ENCODE data around the gene LHFPL6.

Gene LHFPL6

GRCh38 chr13:39590466-39591036, 12.4 kb downstream of the LHFPL6 start:
- no peak for FAIRE-seq

- no peak for FAIRE-seq
Observed at GRCh38 chr13:39588384-39588783, 14.6 kb downstream of the LHFPL6 start.

- FAIRE-seq: no peak
Observed at GRCh38 chr13:39587939-39588338, 15.1 kb downstream of the LHFPL6 start.

- no peak for FAIRE-seq
Observed at GRCh38 chr13:39586958-39587605, 15.9 kb downstream of the LHFPL6 start.

GRCh38 chr13:39586151-39586550, 16.8 kb downstream of the LHFPL6 start:
- no peak for FAIRE-seq

- FAIRE-seq: no peak
Observed at GRCh38 chr13:39585219-39585618, 17.8 kb downstream of the LHFPL6 start.

DNA sequence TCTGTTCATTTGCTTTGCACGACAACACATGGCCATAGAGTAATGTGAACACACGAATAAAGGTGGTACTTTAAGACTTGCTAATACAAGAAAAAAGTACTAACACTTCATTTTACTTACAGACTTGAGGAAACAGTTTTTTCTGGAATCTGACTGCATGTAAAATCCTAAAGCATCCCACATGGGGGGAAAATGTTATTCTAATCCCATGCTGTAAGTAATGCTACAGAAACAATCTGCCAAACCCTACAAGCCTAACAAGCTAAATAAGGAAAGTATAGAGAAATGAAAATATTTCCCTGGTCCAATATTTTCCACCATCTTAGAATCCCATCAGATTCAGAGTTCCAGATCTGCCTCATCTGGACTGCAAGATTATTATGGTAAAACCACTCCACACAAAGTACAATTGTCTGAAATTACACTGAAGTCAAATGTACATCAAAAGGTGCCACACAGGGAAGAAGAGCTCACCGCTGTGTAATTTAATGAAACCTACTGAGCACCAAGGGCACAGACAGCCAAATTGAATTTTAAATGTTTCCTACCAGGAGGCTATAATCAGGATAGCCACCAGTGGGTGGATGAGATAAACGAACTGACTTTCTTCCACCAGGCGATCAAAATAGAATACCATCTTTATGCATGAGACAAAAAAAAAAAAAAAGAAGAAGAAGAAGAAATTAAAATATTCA, 22.0 kb downstream of the LHFPL6 start:
- no peak for FAIRE-seq

DNA sequence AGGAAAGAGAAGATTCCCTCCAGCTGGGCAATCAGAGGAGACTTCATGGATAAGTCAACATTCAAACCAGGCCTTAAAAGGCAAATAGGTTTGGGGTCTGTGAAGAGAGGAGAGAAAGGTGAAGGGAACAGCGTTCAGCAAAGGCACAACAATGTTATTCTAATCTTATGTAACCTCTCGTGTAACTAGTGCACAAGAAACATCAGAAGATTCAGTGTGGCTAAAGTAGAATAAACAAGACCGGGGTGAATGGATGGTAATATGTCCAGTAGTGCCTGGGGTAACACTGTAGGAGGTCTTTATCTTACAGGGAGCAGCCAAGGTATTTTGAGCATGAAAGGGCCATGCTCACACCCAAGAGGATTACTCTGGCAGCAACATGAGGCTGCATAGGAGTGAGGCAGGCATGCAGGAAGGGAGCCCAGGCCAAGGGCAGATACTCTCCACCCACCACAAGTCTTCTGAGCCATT, 24.1 kb downstream of the LHFPL6 start:
- no peak for FAIRE-seq

DNA sequence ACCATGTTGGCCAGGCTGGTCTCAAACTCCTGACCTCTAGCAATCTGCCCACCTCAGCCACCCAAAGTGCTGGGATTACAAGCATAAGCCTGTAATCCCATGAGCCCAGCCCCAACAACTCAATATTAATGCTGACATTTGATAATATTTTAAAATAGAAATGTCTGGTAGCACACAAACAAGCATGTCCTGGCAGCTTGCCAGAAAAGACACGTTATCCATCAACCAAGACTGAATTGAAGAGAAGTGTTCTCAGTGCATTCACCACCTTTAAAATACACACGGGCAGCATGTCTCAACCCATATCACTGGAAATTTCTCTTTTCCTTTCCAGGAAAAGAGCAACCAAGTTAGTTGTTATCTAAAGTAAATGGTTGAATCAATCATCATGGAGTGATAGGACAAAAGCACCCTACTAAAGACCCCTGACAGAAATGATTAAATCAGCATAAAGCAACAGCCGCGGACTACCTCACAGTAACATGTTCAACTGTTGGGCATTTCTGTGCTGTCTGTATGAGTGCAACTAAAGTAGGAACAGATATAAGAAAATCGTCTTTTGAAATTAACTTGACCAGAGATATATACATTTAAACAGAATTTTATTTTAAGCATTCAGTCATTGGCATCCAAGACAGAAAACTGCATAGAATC, 25.0 kb downstream of the LHFPL6 start:
- no peak for FAIRE-seq

GRCh38 chr13:39577203-39577602, 25.8 kb downstream of the LHFPL6 start:
- FAIRE-seq: no peak

DNA sequence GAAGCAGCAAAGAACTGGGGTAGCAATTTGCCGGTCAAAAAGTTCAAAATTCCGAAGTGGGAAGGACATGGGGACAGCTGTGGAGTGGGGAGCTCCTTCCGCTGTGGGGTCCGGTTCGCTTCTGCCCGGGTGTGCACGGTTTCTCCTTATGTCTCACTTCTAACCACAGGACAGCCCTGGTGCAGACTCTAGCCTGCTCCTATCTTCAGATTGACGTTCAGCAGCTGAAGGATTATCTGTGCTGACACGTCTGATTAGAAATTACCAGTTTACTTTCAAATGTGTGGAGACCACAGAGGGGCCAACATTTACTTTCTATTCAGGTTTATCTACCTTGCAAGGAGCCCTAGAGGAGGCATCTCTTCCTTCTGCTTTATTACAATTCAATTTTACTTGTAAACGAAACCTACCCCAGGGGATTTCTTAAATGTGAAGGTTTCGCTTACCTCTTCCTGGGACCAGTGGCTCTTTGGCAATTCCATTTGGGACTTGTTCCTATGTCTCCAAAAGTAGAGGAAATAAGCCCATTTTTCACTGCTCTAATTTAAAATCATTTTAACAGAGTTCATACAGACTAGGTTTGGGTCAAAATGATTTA, 27.3 kb downstream of the LHFPL6 start:
- no peak for FAIRE-seq

DNA sequence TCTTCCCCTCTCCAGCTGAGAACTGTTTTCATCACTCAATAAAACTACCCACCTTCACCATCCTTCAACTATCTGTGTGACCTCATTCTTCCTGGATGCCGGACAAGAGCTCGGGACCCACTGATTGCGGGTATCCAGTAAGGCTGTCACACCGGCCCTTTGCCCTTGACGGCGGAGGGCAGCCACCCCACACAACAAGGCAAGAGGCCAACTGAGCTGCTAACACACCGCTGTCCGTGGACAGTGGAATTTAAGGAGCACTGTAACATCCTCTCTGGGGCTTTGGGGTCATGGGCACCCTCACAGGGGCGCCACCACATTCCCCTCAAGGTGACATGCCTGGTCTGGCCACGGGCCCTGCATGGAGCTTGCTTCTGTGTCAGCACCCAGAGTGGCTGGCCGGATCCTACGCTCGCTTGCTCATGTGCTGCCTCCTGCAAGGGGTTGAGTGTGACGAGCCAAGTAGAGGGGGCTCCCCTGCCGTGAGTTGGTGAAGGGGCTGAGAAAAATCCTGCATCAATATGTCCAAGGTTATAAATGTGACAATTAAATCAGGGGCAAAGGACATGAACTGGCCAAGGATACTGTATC, 31.4 kb downstream of the LHFPL6 start:
- FAIRE-seq: no peak

DNA sequence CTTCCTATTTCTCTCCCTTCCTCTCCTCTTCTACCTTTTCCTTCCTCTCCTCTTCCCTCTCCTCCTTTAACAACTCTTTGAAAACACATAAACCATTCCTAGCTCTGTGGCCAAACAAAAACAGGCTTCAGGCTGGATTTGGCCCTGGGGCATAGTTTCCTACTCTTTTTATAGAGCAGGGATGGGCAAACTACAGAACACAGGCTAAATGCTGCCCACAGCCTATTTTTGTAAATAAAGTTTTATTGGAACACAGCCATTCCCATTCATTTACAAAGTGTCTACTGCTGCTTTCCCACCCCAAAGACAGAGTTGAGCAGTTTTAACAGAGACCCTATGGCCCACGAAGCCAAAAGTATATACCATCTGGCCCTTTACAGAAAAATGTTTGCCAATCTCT, 35.4 kb downstream of the LHFPL6 start:
- no peak for FAIRE-seq

GRCh38 chr13:39566216-39566869, 36.6 kb downstream of the LHFPL6 start:
- no peak for FAIRE-seq

DNA sequence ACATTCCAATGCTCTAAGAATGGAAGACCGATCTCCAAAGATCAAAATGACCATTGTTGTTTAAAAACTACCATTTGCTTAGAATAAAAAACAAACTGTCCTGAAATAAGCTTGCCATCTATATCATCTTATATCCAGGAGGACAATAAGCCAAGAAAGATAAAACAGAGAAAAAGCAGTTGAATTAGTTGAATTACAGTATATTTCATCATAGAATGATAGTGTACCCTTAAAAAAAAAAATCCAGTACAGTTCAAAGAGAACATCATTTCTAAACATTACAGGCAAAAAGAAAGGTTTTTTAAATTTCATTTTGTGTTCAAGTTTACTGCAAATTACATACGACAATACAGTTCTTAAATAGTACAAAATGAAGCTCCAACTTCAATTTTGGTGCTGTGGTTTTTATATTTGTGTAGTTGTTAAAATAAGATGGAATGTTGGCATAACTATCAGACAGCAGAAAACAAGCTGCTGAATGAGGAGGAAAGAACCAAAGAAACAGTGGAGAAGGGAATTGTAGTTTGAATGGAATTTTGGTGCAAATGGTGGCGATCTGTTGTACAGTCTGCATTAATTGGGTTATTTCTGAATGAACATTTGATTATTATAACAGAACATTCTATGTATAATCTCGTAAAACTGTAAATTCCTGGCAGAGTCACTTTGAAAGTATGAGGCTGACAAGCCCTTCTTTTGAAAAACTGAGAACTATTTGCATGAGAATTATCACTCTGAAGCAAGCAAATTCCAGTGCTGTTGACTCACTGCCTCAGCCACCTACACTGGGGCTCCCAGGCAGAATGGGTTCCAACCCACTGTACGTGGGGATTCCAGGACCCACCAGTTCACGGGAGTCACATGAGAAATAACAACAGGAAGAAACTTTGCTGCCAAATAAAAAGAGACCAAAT, 37.7 kb downstream of the LHFPL6 start:
- FAIRE-seq: no peak

- no peak for FAIRE-seq
Observed at GRCh38 chr13:39563470-39563735, 39.6 kb downstream of the LHFPL6 start.

DNA sequence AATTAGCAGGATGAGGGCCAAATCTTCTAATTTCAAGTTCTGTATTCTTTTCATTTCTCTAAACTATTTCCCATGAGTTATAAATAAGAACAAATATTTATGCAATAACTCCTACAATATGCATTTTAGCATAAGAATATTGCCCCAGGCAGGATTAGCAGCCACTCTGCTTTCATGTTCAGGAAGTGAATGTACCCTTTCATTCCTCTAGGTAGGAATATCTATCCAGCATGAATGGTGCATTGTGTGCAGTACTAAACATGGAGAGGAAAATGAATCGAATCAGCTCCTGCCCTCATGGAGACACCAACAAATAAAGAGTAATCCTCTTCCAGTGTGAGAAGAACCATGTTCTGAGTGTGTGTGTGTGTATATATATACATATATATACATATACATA, 41.0 kb downstream of the LHFPL6 start:
- FAIRE-seq: no peak

DNA sequence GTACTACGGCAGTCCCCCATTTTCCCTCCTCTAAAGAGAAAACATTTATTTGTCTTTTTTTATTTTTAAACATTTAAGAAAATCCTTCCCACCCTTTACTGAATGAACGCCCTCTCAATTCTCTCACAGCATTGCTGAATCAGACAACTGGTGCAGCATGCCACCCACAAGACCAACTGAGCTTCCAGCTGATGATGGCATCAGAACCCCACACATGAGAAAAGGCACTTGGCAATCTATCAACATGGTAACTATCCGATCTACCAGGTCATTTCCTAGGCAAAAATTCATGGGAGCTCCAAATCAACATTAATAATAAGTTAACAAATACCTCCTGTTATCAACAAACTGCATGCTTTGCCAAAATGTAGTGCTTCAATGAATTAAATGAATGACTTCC, 43.1 kb downstream of the LHFPL6 start:
- no peak for FAIRE-seq

DNA sequence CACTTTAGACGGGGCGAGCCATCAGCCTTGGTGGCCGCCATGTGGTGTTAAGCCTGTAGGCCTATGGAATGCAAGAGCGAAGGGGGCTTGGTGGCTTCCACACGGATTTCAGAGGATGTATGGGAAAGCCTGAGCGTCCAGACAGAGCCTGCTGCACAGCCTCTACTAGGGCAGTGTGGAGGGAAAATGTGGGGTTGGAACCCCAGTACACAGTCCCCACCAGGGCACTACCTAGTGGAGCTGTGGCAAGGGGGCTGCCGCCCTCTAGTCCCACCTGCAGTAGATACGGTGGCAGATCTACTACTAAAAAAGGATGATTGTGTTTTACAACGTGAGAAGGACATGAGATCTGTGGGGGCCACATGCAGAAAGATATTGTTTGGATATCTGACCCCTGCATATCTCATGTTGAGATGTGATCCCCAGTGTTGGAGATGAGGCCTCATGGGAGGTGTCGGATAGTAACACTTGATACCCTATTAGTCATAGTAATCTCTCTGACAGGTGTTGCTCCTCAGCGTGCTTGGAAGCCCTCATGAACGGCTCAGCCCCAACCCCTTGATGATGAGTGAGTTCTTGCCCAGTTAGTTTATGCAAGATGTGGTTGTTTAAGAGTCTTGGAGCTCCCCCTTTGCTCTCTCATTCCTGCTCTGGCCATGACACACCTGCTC, 45.6 kb downstream of the LHFPL6 start:
- FAIRE-seq: no peak

DNA sequence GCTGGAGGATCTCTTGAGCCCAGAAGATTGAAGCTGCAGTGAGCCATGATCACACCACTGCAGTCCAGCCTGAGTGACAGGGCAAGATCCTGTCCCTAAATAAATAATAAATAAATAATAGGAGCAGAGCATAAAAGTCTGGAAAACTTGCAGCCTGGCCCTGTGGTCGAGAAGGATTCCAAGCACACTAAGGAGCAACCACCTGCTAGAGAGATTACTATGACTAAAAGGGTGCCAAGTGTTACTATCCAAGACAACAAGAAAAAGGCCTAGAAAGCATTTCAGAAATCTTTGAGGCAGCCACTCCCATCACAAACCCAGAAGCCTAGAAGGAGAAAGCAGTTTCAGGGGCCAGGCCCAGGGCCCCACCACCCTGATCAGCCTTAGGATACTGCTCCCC, 46.1 kb downstream of the LHFPL6 start:
- FAIRE-seq: no peak

DNA sequence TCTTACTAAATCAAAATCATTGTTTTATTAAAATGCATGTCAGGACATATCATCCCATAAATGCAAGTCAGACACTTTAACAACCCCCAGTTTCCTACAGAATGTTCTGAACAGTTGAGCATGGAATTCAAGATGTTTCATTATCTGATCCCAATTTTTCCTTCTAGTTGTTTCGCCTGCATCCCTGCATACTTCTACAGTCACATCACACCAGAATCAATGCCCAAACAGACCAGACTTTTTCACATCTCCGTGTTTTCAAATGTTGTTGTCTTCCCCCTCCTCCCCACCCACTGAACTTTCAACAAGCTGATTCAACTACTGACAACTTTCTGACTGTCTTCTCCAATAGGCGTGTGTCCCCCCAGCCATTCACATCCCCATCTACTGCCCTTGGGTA, 48.6 kb downstream of the LHFPL6 start:
- no peak for FAIRE-seq

All from G401.6 (cell line).